Stimulated activated CD8-positive, alpha-beta memory T cell treated with anti-CD3 and anti-CD28 coated beads, Interleukin-7, amount 100 ng/mL, for 48 hours (primary cell): ENCODE results near the gene FILIP1.
"Not testable (repeated sequence)": the region's sequence is repeated elsewhere in the genome, so short reads cannot be mapped to it uniquely, and the experiment has no call there.

Experiments
- DNase-seq, 2 donors: peaks; one replicate each; pipeline ENCODE4 v3.0.0-alpha.2; 2020; ENCODE audit warnings: low read depth in 1 of 2; ENCODE audit errors: extremely low read depth in 1 of 2

Gene FILIP1

DNA sequence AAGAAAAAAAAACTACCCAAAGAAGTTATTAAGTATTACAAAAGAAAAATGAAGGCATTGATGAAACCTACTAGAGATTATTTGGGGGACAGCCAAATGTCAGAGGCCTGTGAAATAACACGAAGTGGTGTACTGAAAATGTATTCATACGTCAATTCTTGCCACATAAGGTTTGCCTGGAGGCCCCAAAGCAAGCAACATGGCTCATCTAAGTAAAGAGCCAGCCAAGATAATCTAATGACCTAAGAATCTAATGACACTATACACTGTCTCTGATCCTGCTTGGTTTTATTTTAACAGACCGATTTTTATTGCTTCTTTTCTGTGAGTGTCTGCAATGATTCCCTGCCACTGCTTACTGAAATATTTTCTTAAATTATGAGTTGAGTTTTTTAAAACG, 34.7 kb downstream of the FILIP1 start:
- DNase-seq = no peak

- DNase-seq = no peak
Observed at GRCh38 chr6:75450903-75451302, 42.7 kb downstream of the FILIP1 start.

- no peak for DNase-seq
Observed at GRCh38 chr6:75449630-75450206, 43.9 kb downstream of the FILIP1 start.

DNA sequence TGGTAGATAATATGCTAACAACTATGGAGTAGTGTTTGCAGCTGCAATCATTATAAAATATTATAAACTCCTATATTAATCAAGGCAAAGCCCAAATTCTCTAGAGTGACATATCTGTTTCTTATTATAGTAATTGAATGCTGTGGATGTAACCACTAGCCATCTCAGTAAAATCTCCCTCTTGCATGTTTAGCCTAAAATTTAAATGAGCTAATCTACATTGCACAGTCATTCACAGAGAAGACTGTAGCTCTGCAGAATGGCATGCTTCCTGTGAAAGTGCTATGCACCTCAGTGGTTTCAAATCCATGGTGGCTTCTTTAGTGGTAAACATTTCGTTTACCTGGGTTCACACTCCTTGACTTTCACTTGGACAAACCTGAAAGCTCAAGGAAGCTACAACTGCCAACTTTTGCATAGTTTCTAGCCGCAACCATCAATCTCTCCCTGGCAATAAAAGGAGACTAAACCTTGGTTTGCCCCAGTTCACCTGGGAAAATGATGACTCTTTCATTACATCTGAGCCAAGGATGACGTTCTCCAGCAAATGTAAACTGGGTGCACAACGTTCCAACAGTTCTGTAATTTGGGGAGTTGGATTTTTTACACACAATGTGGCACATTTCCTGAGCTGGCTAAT, 47.2 kb downstream of the FILIP1 start:
- no peak for DNase-seq

- DNase-seq = no peak
Observed at GRCh38 chr6:75445738-75446137, 47.9 kb downstream of the FILIP1 start.

GRCh38 chr6:75444899-75445298, 48.7 kb downstream of the FILIP1 start:
- no peak for DNase-seq

DNA sequence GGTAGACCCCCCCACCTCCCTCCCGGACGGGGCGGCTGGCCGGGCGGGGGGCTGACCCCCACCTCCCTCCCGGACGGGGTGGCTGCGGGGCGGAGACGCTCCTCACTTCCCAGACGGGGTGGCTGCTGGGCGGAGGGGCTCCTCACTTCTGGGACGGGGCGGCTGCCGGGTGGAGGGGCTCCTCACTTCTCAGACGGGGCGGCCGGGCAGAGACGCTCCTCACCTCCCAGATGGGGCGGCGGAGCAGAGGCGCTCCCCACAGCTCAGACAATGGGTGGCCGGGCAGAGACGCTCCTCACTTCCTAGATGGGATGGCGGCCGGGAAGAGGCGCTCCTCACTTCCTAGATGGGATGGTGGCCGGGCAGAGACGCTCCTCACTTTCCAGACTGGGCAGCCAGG, 51.7 kb downstream of the FILIP1 start:
- not testable (repeated sequence) for DNase-seq

DNA sequence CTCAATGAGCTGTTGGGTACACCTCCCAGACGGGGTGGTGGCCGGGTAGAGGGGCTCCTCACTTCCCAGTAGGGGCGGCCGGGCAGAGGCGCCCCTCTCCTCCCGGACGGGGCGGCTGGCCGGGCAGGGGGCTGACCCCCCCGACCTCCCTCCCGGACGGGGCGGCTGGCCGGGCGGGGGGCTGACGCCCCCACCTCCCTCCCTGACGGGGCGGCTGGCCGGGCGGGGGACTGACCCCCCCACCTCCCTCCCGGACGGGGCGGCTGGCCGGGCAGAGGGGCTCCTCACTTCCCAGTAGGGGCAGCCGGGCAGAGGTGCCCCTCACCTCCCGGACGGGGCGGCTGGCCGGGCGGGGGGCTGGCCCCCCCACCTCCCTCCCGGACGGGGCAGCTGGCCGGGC, 52.1 kb downstream of the FILIP1 start:
- not testable (repeated sequence) for DNase-seq

DNA sequence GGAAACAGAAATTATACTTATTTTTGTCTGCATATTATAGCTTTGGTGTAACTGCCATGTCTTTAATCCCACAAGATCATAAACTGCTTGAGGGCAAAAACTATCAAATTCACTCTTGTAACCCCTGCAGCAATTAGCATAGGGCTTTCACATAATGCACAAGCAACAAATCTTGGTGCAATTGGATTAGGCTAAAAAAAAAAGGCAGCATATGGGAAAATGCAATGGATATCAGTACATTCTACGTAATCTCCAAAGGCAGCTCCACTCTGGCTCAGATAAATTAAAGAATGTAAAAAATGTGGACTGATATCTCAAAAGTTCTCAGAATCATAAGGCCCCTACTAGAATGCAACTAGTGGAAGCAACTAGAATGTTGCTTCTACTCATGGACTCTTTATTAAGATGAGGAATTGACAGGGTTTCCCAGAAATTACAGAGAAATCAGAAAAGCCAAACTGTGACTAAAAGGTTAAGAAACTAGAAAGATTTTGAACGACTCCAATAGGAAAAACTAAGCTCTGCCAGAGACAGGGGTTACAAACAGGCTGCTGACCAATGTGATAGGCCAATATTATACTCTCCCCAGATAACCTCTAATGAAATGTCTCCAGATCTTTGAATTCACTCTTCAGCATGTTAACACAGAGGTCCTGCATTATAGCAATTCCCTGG, 55.0 kb downstream of the FILIP1 start:
- no peak for DNase-seq

GRCh38 chr6:75438013-75438431, 55.6 kb downstream of the FILIP1 start:
- no peak for DNase-seq

- no peak for DNase-seq
Observed at GRCh38 chr6:75437421-75437891, 56.1 kb downstream of the FILIP1 start.

- DNase-seq = no peak
Observed at GRCh38 chr6:75436869-75437268, 56.7 kb downstream of the FILIP1 start.

DNA sequence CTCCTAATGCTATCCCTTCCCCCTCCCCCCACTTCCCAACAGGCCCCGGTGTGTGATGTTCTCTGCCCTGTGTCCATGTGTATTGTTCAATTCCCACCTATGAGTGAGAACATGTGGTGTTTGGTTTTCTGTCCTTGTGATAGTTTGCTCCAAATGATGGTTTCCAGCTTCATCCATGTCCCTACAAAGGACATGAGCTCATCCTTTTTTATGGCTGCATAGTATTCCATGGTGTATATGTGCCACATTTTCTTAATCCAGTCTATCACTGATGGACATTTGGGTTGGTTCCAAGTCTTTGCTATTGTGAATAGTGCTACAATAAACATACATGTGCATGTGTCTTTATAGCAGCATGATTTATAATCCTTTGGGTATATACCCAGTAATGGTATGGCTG, 60.8 kb downstream of the FILIP1 start:
- DNase-seq = not testable (repeated sequence)

GRCh38 chr6:75431379-75431778, 62.2 kb downstream of the FILIP1 start:
- DNase-seq = no peak

DNA sequence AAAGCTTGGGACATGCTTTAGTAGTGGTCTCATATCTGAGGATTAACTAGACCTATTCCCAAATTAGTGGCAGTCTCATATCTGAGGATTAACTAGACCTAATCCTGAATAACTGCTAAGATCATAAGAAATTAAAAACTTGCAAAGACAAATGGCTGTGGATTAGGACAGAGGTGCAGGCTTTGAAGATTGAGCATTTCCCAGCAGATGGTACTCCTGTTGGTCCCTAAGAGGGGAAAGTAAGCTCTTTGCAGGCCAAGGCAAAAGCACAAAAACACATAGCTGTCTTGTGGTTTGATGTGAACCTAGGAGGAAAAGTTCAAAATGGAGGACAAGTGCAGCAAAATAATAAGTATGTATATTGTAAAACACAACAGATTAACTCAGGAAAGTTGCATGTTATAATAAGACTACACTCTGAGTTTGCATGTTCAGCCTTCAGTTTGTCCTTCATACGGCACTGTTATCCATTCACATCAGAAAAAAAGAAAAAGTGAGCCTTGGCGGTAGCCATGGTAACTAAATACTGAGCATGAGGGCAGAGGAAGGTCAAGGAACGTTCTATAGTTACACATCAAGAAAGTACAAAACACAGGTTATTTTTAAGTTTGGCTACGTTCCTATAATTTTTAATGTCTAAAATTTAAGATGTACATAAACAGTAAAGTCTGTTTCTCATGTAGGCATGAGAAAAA, 62.8 kb downstream of the FILIP1 start:
- DNase-seq = no peak

DNA sequence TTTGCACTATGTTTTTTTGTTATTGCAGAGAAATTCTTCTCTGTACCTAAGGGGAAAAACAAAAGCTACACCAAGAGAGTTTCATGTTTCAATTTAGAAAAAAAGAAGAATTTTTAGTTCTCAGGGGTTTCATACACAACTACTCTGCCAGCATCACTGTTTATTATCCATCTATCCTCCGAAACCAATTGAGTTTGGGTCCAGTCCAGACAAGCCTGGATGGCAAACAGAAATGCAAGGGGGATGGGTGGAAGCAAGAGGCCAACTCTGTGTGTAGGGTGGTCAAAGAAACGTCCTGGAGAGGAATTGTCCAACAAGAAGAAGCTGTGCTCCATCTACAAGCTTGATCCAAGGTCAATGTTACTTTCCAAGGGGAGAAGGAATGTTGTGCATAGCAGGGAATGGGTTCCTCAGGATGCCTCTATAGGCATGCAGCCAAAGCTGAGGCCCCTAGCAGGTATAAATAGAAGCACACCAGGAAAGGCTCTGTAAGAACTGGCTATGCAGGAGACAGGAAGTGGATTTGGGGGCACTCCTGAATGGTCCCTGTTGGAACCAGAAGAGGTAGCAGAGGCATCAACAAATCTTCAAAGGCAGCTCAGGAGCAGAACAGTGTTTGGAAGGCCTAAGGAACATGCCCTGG, 64.4 kb downstream of the FILIP1 start:
- no peak for DNase-seq

- DNase-seq = no peak
Observed at GRCh38 chr6:75428204-75428603, 65.4 kb downstream of the FILIP1 start.

GRCh38 chr6:75427329-75427728, 66.3 kb downstream of the FILIP1 start:
- DNase-seq = no peak

- no peak for DNase-seq
Observed at GRCh38 chr6:75424618-75425548, 68.7 kb downstream of the FILIP1 start.

GRCh38 chr6:75423386-75423785, 70.2 kb downstream of the FILIP1 start:
- no peak for DNase-seq
